Measurements from ENCODE around the gene DRD3.

DRD3 gene

DNA sequence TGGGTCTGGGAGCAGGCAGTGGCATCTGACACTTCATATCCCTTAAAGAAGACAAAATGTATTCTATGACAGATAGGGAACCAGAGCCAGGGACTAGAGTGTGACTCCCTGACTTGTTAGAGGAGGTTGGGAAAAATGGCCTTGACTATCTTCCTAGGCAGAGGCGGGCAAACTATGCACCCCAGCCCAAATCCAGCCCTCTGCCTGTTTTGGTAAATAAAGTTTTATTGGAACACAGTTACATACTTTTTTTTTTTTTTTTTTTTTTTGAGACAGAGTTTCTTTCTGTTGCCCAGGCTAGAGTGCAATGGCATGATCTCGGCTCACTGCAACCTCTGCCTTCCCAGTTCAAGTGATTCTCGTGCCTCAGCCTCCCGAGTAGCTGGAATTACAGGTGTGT is 75.0 kb downstream of the DRD3 start:
- no peak overlapping the region for H3K27ac ChIP-seq
- H3K4me2 ChIP-seq = no peak overlapping the region
- no peaks in the 10 kb centered on the region for H3K36me3 ChIP-seq (ENCODE audit: insufficient read depth)
- no peaks in the 10 kb centered on the region for H3K4me1 ChIP-seq (ENCODE audit: low read depth, poor library complexity, severe bottlenecking)
- H2AFZ ChIP-seq (ENCODE audit: low read depth) = no peak overlapping the region
- no peak overlapping the region for H3K4me3 ChIP-seq (IDR thresholded peaks at IDR 0.05; ENCODE audit: insufficient read depth, low read depth, low read length)
- H3K27me3 ChIP-seq (ENCODE audit: insufficient read depth, low read depth) = no peaks in the 10 kb centered on the region
- TF ChIP-seq, protein P1, sequence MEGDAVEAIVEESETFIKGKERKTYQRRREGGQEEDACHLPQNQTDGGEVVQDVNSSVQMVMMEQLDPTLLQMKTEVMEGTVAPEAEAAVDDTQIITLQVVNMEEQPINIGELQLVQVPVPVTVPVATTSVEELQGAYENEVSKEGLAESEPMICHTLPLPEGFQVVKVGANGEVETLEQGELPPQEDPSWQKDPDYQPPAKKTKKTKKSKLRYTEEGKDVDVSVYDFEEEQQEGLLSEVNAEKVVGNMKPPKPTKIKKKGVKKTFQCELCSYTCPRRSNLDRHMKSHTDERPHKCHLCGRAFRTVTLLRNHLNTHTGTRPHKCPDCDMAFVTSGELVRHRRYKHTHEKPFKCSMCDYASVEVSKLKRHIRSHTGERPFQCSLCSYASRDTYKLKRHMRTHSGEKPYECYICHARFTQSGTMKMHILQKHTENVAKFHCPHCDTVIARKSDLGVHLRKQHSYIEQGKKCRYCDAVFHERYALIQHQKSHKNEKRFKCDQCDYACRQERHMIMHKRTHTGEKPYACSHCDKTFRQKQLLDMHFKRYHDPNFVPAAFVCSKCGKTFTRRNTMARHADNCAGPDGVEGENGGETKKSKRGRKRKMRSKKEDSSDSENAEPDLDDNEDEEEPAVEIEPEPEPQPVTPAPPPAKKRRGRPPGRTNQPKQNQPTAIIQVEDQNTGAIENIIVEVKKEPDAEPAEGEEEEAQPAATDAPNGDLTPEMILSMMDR (conservative IDR thresholded peaks at IDR 0.05; ENCODE audit: low read depth, low read length) = no peak
- no peak overlapping the region for H3K9ac ChIP-seq
- no peaks in the 10 kb centered on the region for H4K20me1 ChIP-seq (ENCODE audit: insufficient read depth)
- no peaks in the 10 kb centered on the region for H3K79me2 ChIP-seq (ENCODE audit: insufficient read depth, low read depth)

DNA sequence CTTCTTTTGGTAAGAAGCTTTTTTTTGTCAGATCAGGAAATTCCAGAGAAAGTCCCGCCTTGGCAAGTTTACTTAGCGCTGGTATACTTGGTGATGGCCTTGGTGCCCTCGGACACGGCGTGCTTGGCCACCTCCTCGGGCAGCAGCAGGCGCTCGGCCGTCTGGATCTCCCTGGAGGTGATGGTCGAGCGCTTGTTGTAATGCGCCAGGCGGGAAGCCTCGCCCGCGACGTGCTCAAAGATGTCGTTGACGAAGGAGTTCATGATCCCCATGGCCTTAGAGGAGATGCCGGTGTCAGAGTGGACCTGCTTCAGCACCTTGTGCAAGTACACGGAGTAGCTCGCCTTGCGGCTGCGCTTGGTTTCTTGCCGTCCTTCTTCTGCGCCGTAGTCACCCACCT is 75.7 kb downstream of the DRD3 start:
- no peaks in the 10 kb centered on the region for H3K79me2 ChIP-seq (ENCODE audit: insufficient read depth, low read depth)
- no peak overlapping the region for H3K27ac ChIP-seq
- no peak overlapping the region for H3K9ac ChIP-seq
- no peaks in the 10 kb centered on the region for H4K20me1 ChIP-seq (ENCODE audit: insufficient read depth)
- no peaks in the 10 kb centered on the region for H3K27me3 ChIP-seq (ENCODE audit: insufficient read depth, low read depth)
- TF ChIP-seq, protein P1 (conservative IDR thresholded peaks at IDR 0.05; ENCODE audit: low read depth, low read length) = no peak
- H2AFZ ChIP-seq (ENCODE audit: low read depth) = no peak overlapping the region
- H3K4me3 ChIP-seq (IDR thresholded peaks at IDR 0.05; ENCODE audit: insufficient read depth, low read depth, low read length) = no peak overlapping the region
- H3K4me2 ChIP-seq = no peak overlapping the region
- no peaks in the 10 kb centered on the region for H3K36me3 ChIP-seq (ENCODE audit: insufficient read depth)
- H3K4me1 ChIP-seq (ENCODE audit: low read depth, poor library complexity, severe bottlenecking) = no peaks in the 10 kb centered on the region

DNA sequence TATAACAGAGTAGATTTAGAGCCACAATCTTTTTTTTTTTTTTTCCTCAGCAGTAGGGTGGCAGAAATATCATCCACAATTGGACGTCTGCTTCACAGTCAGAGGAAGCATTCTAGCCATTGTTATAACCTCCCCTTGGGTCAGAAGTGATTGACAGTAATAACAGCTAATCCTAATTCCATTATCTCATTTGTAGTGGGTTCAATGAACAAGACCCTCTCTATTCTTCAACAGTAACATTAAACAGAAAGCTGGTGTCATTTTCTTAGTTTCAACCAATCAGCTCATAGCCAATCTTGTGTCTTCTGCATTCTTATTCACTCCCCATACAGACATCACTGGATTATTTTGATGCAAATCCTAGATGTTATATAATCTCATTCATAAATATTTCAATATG is 77.8 kb downstream of the DRD3 start:
- Histone ChIP-seq H3K27ac (no peak overlapping the region), H3K79me2 (ENCODE audit: insufficient read depth, low read depth) (no peaks in the 10 kb centered on the region), H3K36me3 (ENCODE audit: insufficient read depth) (no peaks in the 10 kb centered on the region), H3K27me3 (ENCODE audit: insufficient read depth, low read depth) (no peaks in the 10 kb centered on the region), H3K4me2 (no peak overlapping the region), H2AFZ (ENCODE audit: low read depth) (no peak overlapping the region), H3K4me3 (IDR thresholded peaks at IDR 0.05; ENCODE audit: insufficient read depth, low read depth, low read length) (no peak overlapping the region), H3K4me1 (ENCODE audit: low read depth, poor library complexity, severe bottlenecking) (no peaks in the 10 kb centered on the region), H4K20me1 (ENCODE audit: insufficient read depth) (no peaks in the 10 kb centered on the region), H3K9ac (no peak overlapping the region)
- TF ChIP-seq, protein P1 (conservative IDR thresholded peaks at IDR 0.05; ENCODE audit: low read depth, low read length) = no peak

DNA sequence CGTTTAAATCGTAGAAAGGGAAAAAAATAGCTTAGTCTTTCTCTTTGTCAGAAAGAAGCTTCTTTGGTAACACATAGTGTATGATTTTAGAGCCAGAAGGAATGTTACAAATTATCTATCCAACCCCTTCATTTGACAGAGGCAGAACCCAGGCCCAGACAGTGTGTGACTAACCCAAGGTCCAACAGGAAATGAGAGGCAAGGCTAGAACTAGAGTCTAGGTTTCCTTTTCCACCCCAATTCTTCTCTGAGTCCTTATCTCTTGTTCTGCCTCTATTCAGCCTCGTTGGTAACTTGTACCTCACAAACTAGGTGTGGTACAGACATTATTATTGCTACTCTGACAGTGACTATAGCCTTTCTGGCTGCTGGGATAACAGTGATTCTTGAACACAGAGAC is 83.1 kb downstream of the DRD3 start:
- Histone ChIP-seq H4K20me1 (ENCODE audit: insufficient read depth) (no peaks in the 10 kb centered on the region), H3K4me2 (no peak overlapping the region), H3K27me3 (ENCODE audit: insufficient read depth, low read depth) (no peaks in the 10 kb centered on the region), H3K4me1 (ENCODE audit: low read depth, poor library complexity, severe bottlenecking) (no peaks in the 10 kb centered on the region), H3K36me3 (ENCODE audit: insufficient read depth) (no peaks in the 10 kb centered on the region), H3K9ac (no peak overlapping the region), H3K4me3 (IDR thresholded peaks at IDR 0.05; ENCODE audit: insufficient read depth, low read depth, low read length) (no peak overlapping the region), H3K27ac (no peak overlapping the region), H2AFZ (ENCODE audit: low read depth) (no peak overlapping the region), H3K79me2 (ENCODE audit: insufficient read depth, low read depth) (no peaks in the 10 kb centered on the region)
- TF ChIP-seq, protein P1 (conservative IDR thresholded peaks at IDR 0.05; ENCODE audit: low read depth, low read length) = no peak

DNA sequence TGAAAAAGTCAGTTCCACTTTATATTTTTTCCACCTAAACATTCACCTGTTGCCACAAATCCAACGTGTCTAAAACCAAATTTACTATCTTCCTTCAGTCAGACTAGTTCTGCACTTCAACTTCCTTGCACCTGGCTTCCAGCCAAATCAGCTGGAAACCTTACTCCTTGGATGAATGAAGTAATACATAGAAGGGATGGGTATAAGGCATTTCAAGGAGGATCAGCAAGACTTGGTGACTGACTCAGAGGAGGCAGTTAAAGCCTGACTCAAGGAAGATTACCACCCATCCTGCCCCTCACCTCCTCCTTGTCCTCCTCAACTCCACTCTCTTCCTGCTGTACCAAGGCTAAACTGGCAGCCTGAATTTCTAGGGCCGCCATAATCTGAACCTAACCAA is 85.3 kb downstream of the DRD3 start:
- H3K4me2 ChIP-seq = no peak overlapping the region
- no peaks in the 10 kb centered on the region for H3K36me3 ChIP-seq (ENCODE audit: insufficient read depth)
- TF ChIP-seq, protein P1 (conservative IDR thresholded peaks at IDR 0.05; ENCODE audit: low read depth, low read length) = no peak
- H2AFZ ChIP-seq (ENCODE audit: low read depth) = no peak overlapping the region
- no peak overlapping the region for H3K4me3 ChIP-seq (IDR thresholded peaks at IDR 0.05; ENCODE audit: insufficient read depth, low read depth, low read length)
- no peak overlapping the region for H3K9ac ChIP-seq
- no peaks in the 10 kb centered on the region for H3K27me3 ChIP-seq (ENCODE audit: insufficient read depth, low read depth)
- no peaks in the 10 kb centered on the region for H4K20me1 ChIP-seq (ENCODE audit: insufficient read depth)
- H3K27ac ChIP-seq = no peak overlapping the region
- H3K79me2 ChIP-seq (ENCODE audit: insufficient read depth, low read depth) = no peaks in the 10 kb centered on the region
- H3K4me1 ChIP-seq (ENCODE audit: low read depth, poor library complexity, severe bottlenecking) = no peaks in the 10 kb centered on the region

Data from KMS-11 (cell line).